A549 (cell line): ENCODE data around the gene RFXAP. TPM values are rescaled to one million over a fixed set of nuclear protein-coding genes. Genes with fewer than 3 reads are reported as not detected.

Experiments
- ATAC-seq, 2 experiments: fragments of 200-7000 bp in 1 of 2; fragments of >200 bp in 1 of 2; cut with Nextera tagmentation in 1 of 2; cut with Tn5 transposase in 1 of 2; 3 replicates each; pipeline versions ENCODE4 v1.8.0 to v1.9.1; 2018 to 2020; ENCODE audit warnings: mild to moderate bottlenecking in 1 of 2, moderate library complexity in 1 of 2
- CTCF ChIA-PET: fragments of 300-600 bp; sonication (Branson Sonifier 250); formaldehyde crosslinking; extraction: SDS; loops from one replicate; lab custom pipeline; 2021; ENCODE audit warnings: antibody characterized with exemption, inconsistent platforms; lab: Yijun Ruan, JAX
- POLR2A ChIA-PET: fragments of 350-600 bp; formaldehyde crosslinking; extraction: SDS; loops from one replicate; lab custom pipeline; 2021; ENCODE audit warnings: antibody characterized with exemption, inconsistent platforms; lab: Yijun Ruan, JAX
- DNase-seq, 2 experiments: peaks; one replicate each; pipeline versions ENCODE4 v3.0.0 to v3.0.0-alpha.2; 2011 to 2016; ENCODE audit warnings: low read depth in 1 of 2, low spot score in 1 of 2
- FAIRE-seq: peaks from 2 replicates; lab custom pipeline; 2011; peaks lifted over from hg19 to GRCh38; lab: Jason Lieb, UNC
- H3K27ac ChIP-seq, 2 experiments: fragments of >200 bp; sonication (Bioruptor Twin); formaldehyde crosslinking; 3 replicates each; pipeline ENCODE4 v1.5.1; 2016 to 2017
- H3K4me1 ChIP-seq: fragments of >200 bp; sonication (Bioruptor Twin); formaldehyde crosslinking; 3 replicates; pipeline ENCODE4 v1.6.1; 2016
- H3K4me2 ChIP-seq: fragments of >200 bp; sonication (Bioruptor Twin); formaldehyde crosslinking; 3 replicates; pipeline ENCODE4 v1.6.1; 2016
- H3K4me3 ChIP-seq: fragments of >200 bp; sonication (Bioruptor Twin); formaldehyde crosslinking; 3 replicates; pipeline ENCODE4 v1.5.1; 2016
- H3K9me3 ChIP-seq: fragments of >200 bp; sonication (Bioruptor Twin); formaldehyde crosslinking; 3 replicates; pipeline ENCODE4 v1.6.1; 2016
- CTCF ChIP-seq: fragments of >200 bp; sonication (Bioruptor Twin); formaldehyde crosslinking; IDR thresholded peaks from 3 replicates; pipeline ENCODE4 v1.5.1; 2016
- ELK1 ChIP-seq: fragments of 150-350 bp; IDR thresholded peaks from 2 replicates; pipeline ENCODE4 v1.6.1; 2014; ENCODE audit warnings: low read depth, mild to moderate bottlenecking, low read length
- ESRRA ChIP-seq: fragments of 150-350 bp; IDR thresholded peaks from 2 replicates; pipeline ENCODE4 v1.6.1; 2014; ENCODE audit warnings: mild to moderate bottlenecking, low read length, borderline replicate concordance
- HOXB13 ChIP-seq: fragments of 250-450 bp; sonication (Bioruptor Pico); IDR thresholded peaks from 2 replicates; pipeline ENCODE4 v1.5.0; 2020; ENCODE audit warnings: low read depth, mild to moderate bottlenecking, moderate library complexity
- MAX ChIP-seq: IDR thresholded peaks from 2 replicates; pipeline ENCODE4 v1.6.1; 2012
- MAZ ChIP-seq: fragments of 150-350 bp; IDR thresholded peaks from 2 replicates; pipeline ENCODE4 v1.6.1; 2014; ENCODE audit warnings: antibody characterized with exemption, low read depth, low read length, borderline replicate concordance
- MYC ChIP-seq: IDR thresholded peaks from 2 replicates; pipeline ENCODE4 v1.6.1; 2012; ENCODE audit warnings: mild to moderate bottlenecking, inconsistent platforms, low read length, improper control_type of control experiment, borderline replicate concordance
- WGBS: methylation state at CpG from one replicate; pipeline ENCODE4 v1.1.6; 2017; ENCODE audit errors: missing lambda C conversion rate; 5-methylcytosine and 5-hydroxymethylcytosine counted together
- polyA plus RNA-seq, 4 experiments: library from polyadenylated mRNA; depleted of rRNA in 3 of 4; stranded (reverse); fragments of >200 nt; fragmentation: RNase III in 1 of 4; extraction: RNeasy Plus Mini Kit Qiagen cat#74134 plus additional on column Dnase treatment in 1 of 4; gene quantifications; 2 replicates in 3 of 4; 3 replicates in 1 of 4; pipeline ENCODE4 v1.2.3, GENCODE V29; 2011 to 2017
- TF ChIP-seq, protein P1 (sequence below): IDR thresholded peaks from 2 replicates; pipeline ENCODE4 v1.6.1; 2012; ENCODE audit warnings: low read depth, borderline replicate concordance

The RFXAP gene
- polyA plus RNA-seq, 2 of the 4 experiments (the other 2 are of a cell fraction): 2.5 TPM

- Histone ChIP-seq H3K27ac (no peak overlapping the region), H3K4me2 (no peak overlapping the region), H3K4me3 (no peak overlapping the region), H3K9me3 (no peaks in the 10 kb centered on the region), H3K4me1 (peaks cover under 1% of the 10 kb centered on the region; the same call in 1 of the 3 replicates)
- TF ChIP-seq ELK1 (no peak), CTCF (peak; percentile 17; the same call in 1 of the 3 replicates), ESRRA (no peak)
- no peak for FAIRE-seq
- peak in 1 of 2 experiments; percentile 53; a peak in 2 of 6 replicates for ATAC-seq
- peak in 1 of 2 experiments; percentile 7 for DNase-seq
- 20% methylated on average over 2 of the region's 2 CpGs for WGBS
- ChIA-PET CTCF (no interaction called here), POLR2A (no interaction called here)
Measured at GRCh38 chr13:36815062-36815461, 4.0 kb upstream of the RFXAP start.

- WGBS: 29% methylated on average over 12 of the region's 12 CpGs
- POLR2A ChIA-PET: no interaction called here
- DNase-seq: no peak
- H3K4me2 ChIP-seq: peak overlapping the region; percentile 94
- peak overlapping the region; percentile 70 for H3K4me3 ChIP-seq
- H3K4me1 ChIP-seq: peaks cover 9% of the 10 kb centered on the region; the same call in 1 of the 3 replicates
- peak in 1 of 2 experiments; percentile 11; a peak in 3 of 6 replicates for ATAC-seq
- TF ChIP-seq MAX: no peak
- TF ChIP-seq MAZ: no peak
- peak; percentile 15; the same call in 2 of the 3 replicates for TF ChIP-seq CTCF
- TF ChIP-seq ESRRA: no peak
- TF ChIP-seq MYC: no peak
- TF ChIP-seq, all 56 proteins: peak for 1
- Histone ChIP-seq H3K9me3 (no peaks in the 10 kb centered on the region), H3K27ac (peak overlapping the region; percentile 48 to 97; a peak in 5 of 6 replicates)
- FAIRE-seq: no peak
- CTCF ChIA-PET: interaction anchor here (0.6 to 0.7 kb wide), 2 partner anchors 165 to 169 kb away, joined by 3 read pairs; no protein-coding TSS in a partner anchor
Measured at GRCh38 chr13:36817996-36818803, 822 bp upstream of the RFXAP start.

- FAIRE-seq (no peak), DNase-seq (peak in 1 of 2 experiments; percentile 9), ATAC-seq (peak; percentile 31 to 32)
- H3K4me2 ChIP-seq: peak overlapping the region; percentile 94
- H3K9me3 ChIP-seq: no peaks in the 10 kb centered on the region
- TF ChIP-seq MAX: peak; percentile 62
- TF ChIP-seq, protein P1, sequence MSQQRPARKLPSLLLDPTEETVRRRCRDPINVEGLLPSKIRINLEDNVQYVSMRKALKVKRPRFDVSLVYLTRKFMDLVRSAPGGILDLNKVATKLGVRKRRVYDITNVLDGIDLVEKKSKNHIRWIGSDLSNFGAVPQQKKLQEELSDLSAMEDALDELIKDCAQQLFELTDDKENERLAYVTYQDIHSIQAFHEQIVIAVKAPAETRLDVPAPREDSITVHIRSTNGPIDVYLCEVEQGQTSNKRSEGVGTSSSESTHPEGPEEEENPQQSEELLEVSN: peak; percentile 86
- no peak for TF ChIP-seq HOXB13 (CRISPR knock-in tag)
- H3K27ac ChIP-seq: peak overlapping the region; percentile 76 to 97
- peak overlapping the region; percentile 70 for H3K4me3 ChIP-seq
- WGBS: 2% methylated on average over 14 of the region's 20 CpGs
- H3K4me1 ChIP-seq: peaks cover 9% of the 10 kb centered on the region; the same call in 1 of the 3 replicates
- POLR2A ChIA-PET: no interaction called here
- CTCF ChIA-PET: no interaction called here
Measured at GRCh38 chr13:36819739-36820090, 693 bp downstream of the RFXAP start.
